Large intestine (tissue), 3 donors: Measurements from ENCODE around the gene UROS. TPM values are rescaled to one million over a fixed set of nuclear protein-coding genes. Genes with fewer than 3 reads are reported as not detected.

ENCODE experiments used
- DNase-seq, 2 donors: peaks; one replicate each; pipeline versions ENCODE4 v3.0.0 to v3.0.0-alpha.2; 2013
- H3K27ac ChIP-seq: one replicate; pipeline ENCODE4 v1.5.1; 2013; ENCODE audit warnings: low read length
- H3K27me3 ChIP-seq: 2 replicates; pipeline ENCODE4 v1.6.1; 2013; ENCODE audit warnings: low read length; ENCODE audit not compliant: control insufficient read depth, insufficient read depth
- H3K36me3 ChIP-seq: 2 replicates; pipeline ENCODE4 v1.6.1; 2013; ENCODE audit warnings: low read length; ENCODE audit not compliant: control insufficient read depth, insufficient read depth
- H3K4me1 ChIP-seq: one replicate; pipeline ENCODE4 v1.6.1; 2013; ENCODE audit warnings: low read length; ENCODE audit not compliant: control insufficient read depth, insufficient read depth
- H3K4me3 ChIP-seq: one replicate; pipeline ENCODE4 v1.5.1; 2013; ENCODE audit warnings: low read length
- H3K9me3 ChIP-seq: one replicate; pipeline ENCODE4 v1.6.1; 2013; ENCODE audit warnings: mild to moderate bottlenecking, low read depth, low read length, moderate library complexity; ENCODE audit not compliant: control insufficient read depth
- WGBS: methylation state at CpG from one replicate; pipeline ENCODE4 v1.1.5; 2013; ENCODE audit warnings: low lambda C conversion rate; ENCODE audit not compliant: insufficient coverage; 5-methylcytosine and 5-hydroxymethylcytosine counted together
- polyA plus RNA-seq: library from polyadenylated mRNA; unstranded; fragments of 120-200 nt; gene quantifications from one replicate; pipeline ENCODE4 v1.2.1, GENCODE V29; 2013

The UROS gene
- polyA plus RNA-seq, 1 donor, result 47.8 TPM

DNA sequence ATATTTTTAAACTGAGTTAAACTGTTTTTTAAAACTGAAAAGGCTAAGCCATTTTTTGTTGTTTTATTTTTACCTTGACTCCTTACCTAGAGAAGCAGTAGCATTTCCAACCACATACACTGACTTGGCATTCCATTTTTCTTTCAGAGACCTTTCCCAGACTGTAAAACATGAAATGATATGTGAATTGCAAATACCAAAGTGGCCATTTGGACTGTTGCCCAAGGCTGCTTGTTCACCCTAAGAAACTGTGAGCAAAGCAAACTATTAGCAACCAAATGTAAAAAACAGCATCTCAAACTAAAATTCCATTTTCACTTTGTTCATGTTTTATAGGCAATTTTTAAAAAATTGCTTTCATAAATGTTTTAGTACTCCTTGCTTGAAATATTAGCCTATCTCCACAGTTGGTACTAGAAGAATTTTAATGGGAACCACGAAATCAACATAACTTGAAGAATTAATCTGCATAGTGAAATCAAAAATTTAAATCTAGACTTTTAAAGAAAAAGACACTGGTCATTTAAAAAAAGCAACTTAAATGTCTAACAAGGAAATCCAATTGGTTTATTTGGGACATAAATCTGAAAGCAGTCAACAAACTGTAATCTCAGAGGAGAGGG is 10.8 kb downstream of the UROS start:
- Histone ChIP-seq H3K9me3 (no peaks in the 10 kb centered on the region), H3K4me1 (no peaks in the 10 kb centered on the region), H3K27me3 (no peaks in the 10 kb centered on the region), H3K4me3 (no peak overlapping the region), H3K27ac (no peak overlapping the region), H3K36me3 (peaks cover 57% of the 10 kb centered on the region)
- no CpG with 5 or more reads among the region's 1 CpG for WGBS
- no peak for DNase-seq

GRCh38 chr10:125811251-125811650 is 11.8 kb downstream of the UROS start:
- H3K27me3 ChIP-seq, result no peaks in the 10 kb centered on the region
- no peaks in the 10 kb centered on the region for H3K4me1 ChIP-seq
- no peak overlapping the region for H3K27ac ChIP-seq
- no peak for DNase-seq
- WGBS, result no CpG with 5 or more reads among the region's 1 CpG
- peaks cover 67% of the 10 kb centered on the region for H3K36me3 ChIP-seq
- H3K4me3 ChIP-seq, result no peak overlapping the region
- no peaks in the 10 kb centered on the region for H3K9me3 ChIP-seq

DNA sequence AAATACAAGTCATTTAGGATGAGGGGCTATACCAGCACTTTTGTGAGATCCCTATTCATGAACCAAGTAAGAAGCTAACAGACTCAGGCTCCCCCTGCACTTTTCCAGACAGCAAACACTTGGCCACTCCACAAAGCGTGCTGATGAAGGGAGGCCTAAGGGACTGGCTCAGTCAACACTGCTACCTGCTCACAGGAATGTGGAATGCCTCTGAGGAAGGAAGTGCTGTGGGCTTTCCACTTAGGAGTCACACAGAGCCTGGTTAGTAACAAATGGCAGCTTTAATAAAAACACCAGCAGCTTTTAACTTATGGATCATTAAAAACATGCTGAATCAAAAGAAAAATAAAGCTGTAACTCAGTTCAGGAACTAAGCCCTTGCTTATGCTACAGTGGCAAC is 15.0 kb downstream of the UROS start:
- no peaks in the 10 kb centered on the region for H3K4me1 ChIP-seq
- no peaks in the 10 kb centered on the region for H3K9me3 ChIP-seq
- H3K27me3 ChIP-seq, result no peaks in the 10 kb centered on the region
- H3K27ac ChIP-seq, result no peak overlapping the region
- WGBS, result no CpG with 5 or more reads among the region's 1 CpG
- DNase-seq, result no peak
- no peak overlapping the region for H3K4me3 ChIP-seq
- peaks cover 69% of the 10 kb centered on the region for H3K36me3 ChIP-seq

- no peak overlapping the region for H3K4me3 ChIP-seq
- no peaks in the 10 kb centered on the region for H3K27me3 ChIP-seq
- WGBS, result 100% methylated on average over 1 of the region's 7 CpGs
- DNase-seq, result no peak
- peaks cover 64% of the 10 kb centered on the region for H3K36me3 ChIP-seq
- H3K9me3 ChIP-seq, result no peaks in the 10 kb centered on the region
- no peak overlapping the region for H3K27ac ChIP-seq
- no peaks in the 10 kb centered on the region for H3K4me1 ChIP-seq
Measured at GRCh38 chr10:125802739-125803138, 20.3 kb downstream of the UROS start.

DNA sequence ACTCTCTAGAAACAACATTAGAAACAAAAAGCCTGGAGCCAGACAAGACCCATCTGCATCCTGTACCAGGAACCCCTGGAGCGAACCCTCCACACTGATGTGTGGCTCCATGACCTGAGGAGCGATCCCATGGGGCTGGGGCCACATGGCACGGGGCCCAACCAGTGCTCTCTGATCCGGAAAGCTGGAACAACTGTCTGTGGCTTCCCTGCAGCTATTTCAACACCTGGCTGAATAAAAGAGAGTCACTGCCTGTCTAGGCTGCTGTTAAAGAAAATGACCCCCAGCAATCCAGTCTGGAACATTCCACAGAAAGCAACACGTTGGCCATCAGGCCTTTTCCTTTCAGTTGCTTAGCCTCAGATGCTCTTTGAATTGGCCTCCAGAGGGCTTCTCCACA is 20.9 kb downstream of the UROS start:
- Histone ChIP-seq H3K36me3 (peaks cover 64% of the 10 kb centered on the region), H3K4me1 (no peaks in the 10 kb centered on the region), H3K27ac (no peak overlapping the region), H3K9me3 (no peaks in the 10 kb centered on the region), H3K27me3 (no peaks in the 10 kb centered on the region), H3K4me3 (no peak overlapping the region)
- no peak for DNase-seq
- no CpG with 5 or more reads among the region's 5 CpGs for WGBS

GRCh38 chr10:125801574-125801973 is 21.5 kb downstream of the UROS start:
- 33% methylated on average over 1 of the region's 1 CpG for WGBS
- peaks cover 63% of the 10 kb centered on the region for H3K36me3 ChIP-seq

GRCh38 chr10:125799451-125800182 is 23.4 kb downstream of the UROS start:
- Histone ChIP-seq H3K36me3 (peaks cover 66% of the 10 kb centered on the region), H3K4me1 (no peaks in the 10 kb centered on the region), H3K9me3 (no peaks in the 10 kb centered on the region), H3K4me3 (no peak overlapping the region), H3K27me3 (no peaks in the 10 kb centered on the region), H3K27ac (no peak overlapping the region)
- no peak for DNase-seq
- no CpG with 5 or more reads among the region's 8 CpGs for WGBS

More at GRCh38 chr10:125801574-125801973, 21.5 kb downstream of the UROS start:
- Histone ChIP-seq H3K27me3 (no peaks in the 10 kb centered on the region), H3K27ac (no peak overlapping the region), H3K9me3 (no peaks in the 10 kb centered on the region), H3K4me1 (no peaks in the 10 kb centered on the region), H3K4me3 (no peak overlapping the region)
- DNase-seq, result no peak

DNA sequence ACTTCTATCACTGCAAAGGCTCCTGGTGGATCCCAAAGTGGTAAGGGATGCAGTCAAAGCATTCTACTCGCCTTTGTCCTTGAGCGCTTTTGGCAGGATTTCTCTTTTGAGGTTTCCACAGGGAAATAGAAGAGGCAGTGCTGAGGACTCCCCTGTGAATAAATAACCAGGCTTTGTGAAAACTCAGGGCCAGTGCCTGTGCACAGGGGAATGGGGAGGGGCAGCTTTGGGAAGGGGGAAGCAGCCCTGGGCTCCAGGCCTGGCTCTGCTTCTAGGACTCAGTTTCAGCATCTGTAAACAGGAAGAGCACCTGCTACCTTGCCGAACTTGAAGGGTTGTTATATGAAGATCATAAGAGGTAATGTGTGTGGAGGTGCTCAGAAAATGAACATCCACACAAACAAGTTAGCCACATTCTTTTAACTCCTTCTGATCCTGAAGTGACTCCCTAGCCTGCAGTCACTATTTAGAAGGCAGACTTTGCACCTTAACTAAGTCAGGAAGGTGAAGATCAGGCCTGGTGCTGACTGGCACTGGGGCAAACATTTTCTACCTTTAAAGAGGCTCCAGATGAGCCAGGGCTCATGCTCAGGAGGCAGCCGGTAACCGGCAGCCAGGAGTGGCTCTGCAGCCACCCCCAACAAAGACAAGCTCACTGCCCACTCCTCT is 24.9 kb downstream of the UROS start:
- Histone ChIP-seq H3K4me3 (no peak overlapping the region), H3K27ac (no peak overlapping the region), H3K27me3 (no peaks in the 10 kb centered on the region), H3K4me1 (no peaks in the 10 kb centered on the region), H3K9me3 (no peaks in the 10 kb centered on the region), H3K36me3 (peaks cover 61% of the 10 kb centered on the region)
- WGBS, result 20% methylated on average over 1 of the region's 5 CpGs
- DNase-seq, result no peak

DNA sequence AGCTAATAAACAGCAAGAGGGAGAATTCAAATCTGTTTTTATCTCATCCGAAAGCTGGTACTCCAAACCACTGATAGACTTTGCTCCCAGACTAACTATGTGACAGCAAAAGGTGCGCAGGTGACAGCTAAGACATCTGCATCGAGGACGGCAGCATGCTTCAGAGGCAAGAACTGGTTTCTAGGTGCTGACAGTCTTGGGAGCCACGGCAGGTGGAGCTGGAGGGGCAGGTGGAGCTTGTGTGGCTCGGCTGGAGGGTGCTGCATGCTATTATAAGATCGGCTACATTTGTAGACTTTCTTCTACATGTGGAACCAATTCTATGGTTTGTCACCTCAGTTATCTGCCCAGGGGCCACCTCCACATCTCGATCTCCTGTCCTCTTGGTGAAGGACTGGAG is 25.6 kb downstream of the UROS start:
- no peak overlapping the region for H3K27ac ChIP-seq
- no CpG with 5 or more reads among the region's 8 CpGs for WGBS
- DNase-seq, result no peak
- H3K4me3 ChIP-seq, result no peak overlapping the region
- no peaks in the 10 kb centered on the region for H3K27me3 ChIP-seq
- H3K36me3 ChIP-seq, result peaks cover 61% of the 10 kb centered on the region
- H3K9me3 ChIP-seq, result no peaks in the 10 kb centered on the region
- H3K4me1 ChIP-seq, result no peaks in the 10 kb centered on the region

- Histone ChIP-seq H3K4me3 (no peak overlapping the region), H3K36me3 (peaks cover 65% of the 10 kb centered on the region), H3K27me3 (no peaks in the 10 kb centered on the region), H3K27ac (no peak overlapping the region), H3K9me3 (no peaks in the 10 kb centered on the region), H3K4me1 (no peaks in the 10 kb centered on the region)
- WGBS, result 100% methylated on average over 1 of the region's 8 CpGs
- DNase-seq, result no peak
Measured at GRCh38 chr10:125795637-125796190, 27.3 kb downstream of the UROS start.
